Activated T-helper 17 cell treated with anti-CD3 and anti-CD28 coated beads, Interleukin-2, amount 50 U/mL, for 72 hours (primary cell): ENCODE data around the gene EPPIN. TPM values are rescaled to one million over a fixed set of nuclear protein-coding genes. Genes with fewer than 3 reads are reported as not detected.
A peak's percentile ranks its signal among the peaks of the same experiment; 100 is the strongest.

Experiments used
- ATAC-seq: fragments of 150-1000 bp; cut with Tn5 transposase; replicated peaks from 2 replicates; pipeline ENCODE4 v1.10.0; 2021; ENCODE audit warnings: mild to moderate bottlenecking, moderate library complexity
- H3K27ac Mint-ChIP-seq: one replicate; pipeline ENCODE4 v1.8.0; 2022; ENCODE audit warnings: mixed read lengths
- H3K27me3 Mint-ChIP-seq: one replicate; pipeline ENCODE4 v1.8.0; 2022; ENCODE audit warnings: mixed read lengths
- H3K36me3 Mint-ChIP-seq: one replicate; pipeline ENCODE4 v1.8.0; 2022; ENCODE audit warnings: low read depth, mild to moderate bottlenecking, mixed read lengths
- H3K4me1 Mint-ChIP-seq: one replicate; pipeline ENCODE4 v1.8.0; 2022; ENCODE audit warnings: mixed read lengths
- H3K4me3 Mint-ChIP-seq: one replicate; pipeline ENCODE4 v1.8.0; 2022; ENCODE audit warnings: mild to moderate bottlenecking, mixed read lengths
- H3K9me3 Mint-ChIP-seq: one replicate; pipeline ENCODE4 v1.8.0; 2022; ENCODE audit warnings: mixed read lengths
- total RNA-seq, 2 donors: library from RNA; stranded (reverse); gene quantifications; one replicate each; pipeline ENCODE4 v1.2.3, GENCODE V29; 2022

Gene EPPIN
- total RNA-seq, 2 donors from 2014 or later: not detected

DNA sequence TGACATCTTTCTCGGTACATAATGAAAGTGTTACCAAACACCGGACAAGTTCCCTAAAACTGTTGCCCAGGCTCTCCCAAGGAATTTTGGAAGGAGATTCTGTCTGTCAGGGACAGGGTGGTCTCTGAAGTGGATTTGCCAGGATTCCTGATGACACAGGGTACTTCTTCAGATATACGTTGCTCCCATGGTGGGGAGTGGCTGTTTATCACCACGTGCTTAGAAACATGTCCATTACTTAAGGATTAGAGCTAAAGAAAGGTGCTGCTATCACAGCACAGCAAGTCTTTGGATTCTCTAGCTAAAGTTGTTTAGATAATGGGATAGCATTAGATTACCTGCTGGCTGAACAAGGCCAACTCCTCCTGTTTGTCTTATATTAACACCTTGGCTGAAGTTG is 38.1 kb downstream of the EPPIN start:
- H3K9me3 Mint-ChIP-seq: no peaks in the 10 kb centered on the region
- no peak overlapping the region for H3K4me3 Mint-ChIP-seq
- ATAC-seq: no peak
- no peaks in the 10 kb centered on the region for H3K36me3 Mint-ChIP-seq
- peaks cover 40% of the 10 kb centered on the region for H3K27me3 Mint-ChIP-seq
- peaks cover 4% of the 10 kb centered on the region for H3K4me1 Mint-ChIP-seq
- no peak overlapping the region for H3K27ac Mint-ChIP-seq

DNA sequence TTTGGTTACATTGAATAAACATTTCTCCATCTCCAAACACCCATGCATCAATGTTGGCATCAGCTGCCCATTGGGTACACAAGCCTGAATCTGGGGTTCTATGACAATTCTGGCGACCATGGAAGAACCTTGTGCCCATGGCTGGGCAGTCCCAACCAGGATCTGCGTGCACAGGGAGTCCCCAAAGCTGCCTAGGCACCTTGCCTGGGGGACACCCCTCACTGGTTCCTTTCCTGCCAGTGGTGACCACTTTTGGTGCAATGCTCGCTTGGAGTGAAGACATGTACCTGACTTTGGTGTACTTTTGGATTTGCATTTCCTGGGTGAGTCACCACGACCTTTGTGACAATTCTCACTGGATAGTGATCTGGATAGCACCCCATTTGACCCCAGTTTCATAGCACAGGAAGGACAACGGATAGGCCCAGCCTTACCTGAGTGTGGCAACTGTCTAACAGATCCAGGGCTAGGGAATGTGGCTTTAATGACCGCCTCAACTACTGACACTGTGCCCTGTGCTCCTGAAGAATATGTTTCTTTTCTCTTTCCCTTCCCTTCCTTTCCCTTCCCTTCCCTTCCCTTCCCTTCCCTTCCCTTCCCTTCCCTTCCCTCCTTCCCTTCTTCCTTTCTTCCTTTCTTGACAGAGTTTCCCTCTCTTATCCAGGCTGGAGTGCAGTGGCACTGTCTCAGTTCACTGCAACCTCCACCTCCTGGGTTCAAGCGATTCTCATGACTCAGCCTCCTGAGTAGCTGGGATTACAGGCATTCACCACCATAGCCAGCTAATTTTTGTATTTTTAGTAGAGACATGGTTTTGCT is 38.9 kb downstream of the EPPIN start:
- peak; percentile 16 for ATAC-seq
- no peak overlapping the region for H3K27ac Mint-ChIP-seq
- H3K27me3 Mint-ChIP-seq: peaks cover 43% of the 10 kb centered on the region
- H3K4me3 Mint-ChIP-seq: no peak overlapping the region
- peaks cover 4% of the 10 kb centered on the region for H3K4me1 Mint-ChIP-seq
- H3K9me3 Mint-ChIP-seq: no peaks in the 10 kb centered on the region
- H3K36me3 Mint-ChIP-seq: no peaks in the 10 kb centered on the region

DNA sequence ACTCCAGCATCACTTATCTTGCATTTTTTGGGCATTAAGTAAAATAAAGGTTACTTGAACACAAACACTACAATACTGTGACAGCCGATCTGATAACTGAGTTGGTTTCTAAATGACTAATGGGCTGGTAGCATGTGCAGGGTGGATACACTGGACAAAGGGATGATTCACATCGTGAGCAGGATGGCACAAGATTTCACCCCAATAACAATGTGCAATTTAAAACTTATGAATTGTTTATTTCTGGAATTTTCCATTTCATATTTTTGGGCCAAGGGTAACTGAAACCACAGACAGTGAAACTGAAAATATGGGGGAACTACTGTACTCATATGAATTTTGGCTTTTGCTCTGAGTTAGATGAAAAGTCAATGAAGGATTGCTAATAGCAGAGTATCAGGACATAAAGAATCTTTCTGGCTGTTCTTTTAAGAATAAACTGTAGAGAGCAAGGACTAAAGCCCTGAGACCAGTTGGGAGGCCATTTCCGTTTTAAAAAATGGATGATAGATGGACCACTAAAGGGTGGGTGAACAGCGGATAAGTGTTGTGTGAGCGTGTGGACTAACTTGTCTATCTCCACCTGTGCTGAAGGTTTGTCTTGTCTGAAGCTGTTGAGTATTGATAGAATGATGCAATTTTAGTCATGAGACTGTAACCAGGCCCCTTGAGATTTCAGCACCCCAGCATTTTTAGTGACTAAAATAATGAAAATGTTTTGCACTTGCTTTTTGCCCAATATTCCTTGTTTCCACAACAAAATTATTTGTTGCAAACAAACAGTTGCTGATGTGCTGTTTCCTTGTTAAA is 40.0 kb downstream of the EPPIN start:
- Mint-ChIP-seq H3K4me3 (no peak overlapping the region), H3K4me1 (peaks cover 4% of the 10 kb centered on the region), H3K27me3 (peaks cover 41% of the 10 kb centered on the region), H3K9me3 (no peaks in the 10 kb centered on the region), H3K36me3 (no peaks in the 10 kb centered on the region), H3K27ac (no peak overlapping the region)
- ATAC-seq: peak; percentile 74

DNA sequence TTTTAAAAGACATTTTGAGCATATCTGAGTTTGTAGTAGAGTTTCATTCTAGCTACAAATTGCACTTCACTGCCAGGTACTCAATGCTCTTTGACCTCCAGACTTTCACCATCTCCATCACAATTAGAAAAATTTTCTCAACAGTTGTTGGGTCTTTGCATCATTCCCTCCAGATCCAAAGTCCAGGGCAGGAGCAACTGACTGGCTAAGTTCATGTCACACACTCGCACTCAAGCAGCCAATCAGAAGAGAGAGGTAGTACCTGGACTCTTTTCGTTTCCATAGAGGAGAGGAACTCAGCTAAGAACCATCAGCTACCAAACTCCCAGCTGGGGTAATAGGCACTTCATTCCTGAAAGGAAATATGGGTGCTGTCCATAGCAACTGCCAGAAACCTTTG is 40.8 kb downstream of the EPPIN start:
- no peaks in the 10 kb centered on the region for H3K36me3 Mint-ChIP-seq
- peaks cover 42% of the 10 kb centered on the region for H3K27me3 Mint-ChIP-seq
- no peaks in the 10 kb centered on the region for H3K9me3 Mint-ChIP-seq
- peaks cover 4% of the 10 kb centered on the region for H3K4me1 Mint-ChIP-seq
- H3K27ac Mint-ChIP-seq: no peak overlapping the region
- H3K4me3 Mint-ChIP-seq: no peak overlapping the region
- no peak for ATAC-seq

DNA sequence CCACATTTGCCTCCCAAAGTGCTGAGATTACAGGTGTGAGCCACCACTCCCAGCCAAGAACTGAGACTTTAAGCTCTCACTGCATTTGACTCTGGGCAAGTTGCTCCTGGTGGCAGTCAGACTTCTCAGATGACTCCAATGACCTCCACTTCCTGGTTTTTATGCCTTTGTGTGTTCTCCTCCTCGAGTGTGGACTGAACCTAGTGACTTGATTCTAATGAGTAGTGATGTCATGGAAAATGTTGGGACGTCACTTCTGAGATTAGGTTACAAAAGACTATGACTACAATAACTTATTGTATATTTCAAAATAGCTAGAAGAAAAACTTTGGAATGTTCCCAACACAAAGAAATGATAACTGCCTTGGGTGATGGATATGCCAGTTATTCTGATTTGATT is 43.8 kb downstream of the EPPIN start:
- peaks cover 40% of the 10 kb centered on the region for H3K27me3 Mint-ChIP-seq
- H3K9me3 Mint-ChIP-seq: no peaks in the 10 kb centered on the region
- no peak overlapping the region for H3K4me3 Mint-ChIP-seq
- H3K27ac Mint-ChIP-seq: no peak overlapping the region
- no peak for ATAC-seq
- H3K4me1 Mint-ChIP-seq: peaks cover 4% of the 10 kb centered on the region
- no peaks in the 10 kb centered on the region for H3K36me3 Mint-ChIP-seq

DNA sequence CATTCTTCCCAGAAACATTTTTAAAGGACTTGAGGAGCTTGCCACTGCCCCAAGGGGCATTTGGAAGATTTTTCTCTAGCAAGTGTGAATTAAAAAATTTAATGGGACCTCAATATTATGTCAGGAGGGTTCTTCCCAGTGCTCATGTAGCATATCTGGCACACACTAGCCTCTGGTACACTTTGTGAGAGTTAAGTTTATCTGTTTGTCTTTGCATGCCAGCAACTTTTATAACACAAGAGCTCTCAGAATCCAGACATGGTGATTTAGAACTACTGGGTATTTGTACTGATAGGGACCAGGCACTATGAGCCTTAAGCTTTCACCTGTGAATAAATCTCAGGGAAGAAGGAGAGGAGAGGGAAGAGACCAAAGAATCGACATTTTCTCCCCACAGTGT is 44.6 kb downstream of the EPPIN start:
- H3K9me3 Mint-ChIP-seq: no peaks in the 10 kb centered on the region
- no peaks in the 10 kb centered on the region for H3K36me3 Mint-ChIP-seq
- H3K27me3 Mint-ChIP-seq: peaks cover 35% of the 10 kb centered on the region
- ATAC-seq: no peak
- no peak overlapping the region for H3K27ac Mint-ChIP-seq
- peaks cover 4% of the 10 kb centered on the region for H3K4me1 Mint-ChIP-seq
- no peak overlapping the region for H3K4me3 Mint-ChIP-seq

DNA sequence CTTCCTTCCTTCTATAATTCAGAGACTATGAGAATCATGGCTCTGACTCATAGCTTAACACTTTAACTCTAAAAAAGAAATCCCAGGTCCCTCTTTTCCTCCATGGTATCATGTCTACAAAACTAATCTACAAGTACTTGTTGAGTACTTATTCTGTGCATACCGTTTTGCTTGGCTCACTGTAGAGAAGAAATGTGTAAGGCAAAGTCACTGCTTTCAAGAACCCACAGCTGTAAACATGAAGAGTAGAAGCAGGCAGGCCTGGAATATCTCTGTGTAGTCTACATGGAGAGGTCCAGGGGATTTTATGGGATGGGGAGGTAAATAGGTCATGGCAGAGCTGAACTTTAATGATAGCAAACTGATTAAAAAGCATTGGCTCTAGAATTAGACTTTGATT is 45.6 kb downstream of the EPPIN start:
- Mint-ChIP-seq H3K9me3 (no peaks in the 10 kb centered on the region), H3K27me3 (peaks cover 35% of the 10 kb centered on the region), H3K36me3 (no peaks in the 10 kb centered on the region), H3K4me3 (no peak overlapping the region), H3K27ac (no peak overlapping the region), H3K4me1 (no peaks in the 10 kb centered on the region)
- no peak for ATAC-seq

DNA sequence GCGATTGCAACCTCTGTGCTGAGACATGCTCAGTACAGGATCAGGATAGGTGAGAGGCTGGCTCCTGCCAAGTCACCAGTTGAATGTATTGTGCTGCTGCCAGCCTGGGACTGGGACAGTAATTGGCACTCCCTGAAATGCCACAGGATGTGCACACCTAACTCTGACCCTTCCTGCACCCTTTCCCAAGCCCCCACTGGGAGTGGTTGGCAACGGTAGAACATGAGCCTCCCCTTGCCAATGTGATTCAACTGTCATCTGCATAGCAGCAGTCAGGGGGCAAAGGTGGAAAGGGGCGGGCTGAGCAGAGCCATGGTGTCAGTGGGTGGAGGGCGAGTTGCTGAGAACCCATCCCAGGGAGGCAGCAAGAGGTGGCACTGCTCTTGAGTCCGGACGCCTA is 47.2 kb downstream of the EPPIN start:
- Mint-ChIP-seq H3K27ac (no peak overlapping the region), H3K9me3 (no peaks in the 10 kb centered on the region), H3K4me3 (no peak overlapping the region), H3K36me3 (no peaks in the 10 kb centered on the region), H3K27me3 (peaks cover 31% of the 10 kb centered on the region), H3K4me1 (no peaks in the 10 kb centered on the region)
- no peak for ATAC-seq

DNA sequence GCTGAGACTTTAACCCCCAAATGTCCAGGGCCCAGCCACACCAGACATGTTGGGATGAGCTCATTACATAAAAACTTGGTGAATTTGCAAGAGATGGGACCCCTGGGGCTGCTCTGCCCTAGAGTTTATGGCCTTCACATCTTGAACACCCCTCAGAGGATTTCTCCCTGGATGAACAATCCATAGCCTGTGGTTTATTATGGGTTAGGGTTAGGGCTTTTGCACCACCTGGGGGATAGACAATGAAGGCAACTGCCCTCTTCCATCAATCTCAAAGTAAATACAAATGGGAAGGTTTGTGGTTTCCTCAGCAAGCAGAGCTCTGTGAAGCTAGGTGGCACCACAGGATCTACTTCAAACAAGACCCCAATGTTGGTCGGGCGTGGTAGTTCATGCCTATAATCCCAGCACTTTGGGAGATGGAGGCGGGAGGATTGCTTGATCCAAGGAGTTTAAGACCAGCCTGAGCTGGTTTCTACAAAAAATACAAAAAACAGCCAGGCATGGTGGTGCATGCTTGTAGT is 49.2 kb downstream of the EPPIN start:
- no peaks in the 10 kb centered on the region for H3K9me3 Mint-ChIP-seq
- no peaks in the 10 kb centered on the region for H3K4me1 Mint-ChIP-seq
- no peak for ATAC-seq
- no peak overlapping the region for H3K27ac Mint-ChIP-seq
- H3K4me3 Mint-ChIP-seq: no peak overlapping the region
- peaks cover 27% of the 10 kb centered on the region for H3K27me3 Mint-ChIP-seq
- no peaks in the 10 kb centered on the region for H3K36me3 Mint-ChIP-seq

DNA sequence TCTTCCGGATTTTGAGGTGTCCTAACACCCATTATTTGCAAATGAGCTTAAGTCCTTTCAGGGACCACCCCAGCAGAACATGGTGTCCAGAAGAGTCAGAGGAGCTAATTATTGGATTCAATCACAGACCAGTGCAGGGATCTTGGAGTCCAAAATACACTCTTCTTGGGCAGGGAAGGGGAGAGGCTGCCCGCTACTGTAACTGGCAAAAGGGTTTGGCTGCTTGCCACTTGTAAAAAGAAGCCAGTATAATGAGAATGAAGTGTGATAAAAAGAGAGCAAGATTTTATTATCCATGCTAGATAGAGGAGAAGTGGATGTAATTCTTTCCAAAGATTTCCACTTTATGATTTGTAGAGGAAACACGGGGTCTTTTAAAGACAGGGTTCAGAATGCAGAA is 51.0 kb downstream of the EPPIN start:
- H3K4me3 Mint-ChIP-seq: no peak overlapping the region

DNA sequence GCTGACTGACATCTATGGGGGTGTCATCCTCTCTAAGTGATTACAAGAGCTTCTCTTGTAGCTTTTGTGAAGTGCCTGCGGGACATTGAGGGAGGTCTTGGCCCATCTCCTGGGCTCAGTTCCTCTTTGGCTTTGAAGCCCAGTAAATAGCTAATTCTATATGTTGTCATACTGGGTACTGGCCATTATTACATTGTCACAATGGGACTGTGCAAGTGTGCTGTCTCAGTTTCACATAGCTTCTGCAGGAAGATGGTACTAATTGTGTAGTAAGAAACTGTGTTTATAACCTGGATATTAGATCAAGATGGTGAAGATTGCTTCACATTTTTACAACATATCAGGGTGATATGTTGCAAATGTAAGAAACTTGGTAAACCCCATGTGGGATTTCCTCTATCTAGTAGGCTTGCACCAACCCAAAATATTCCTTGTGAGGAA is 51.7 kb downstream of the EPPIN start:
- H3K4me3 Mint-ChIP-seq: no peak overlapping the region
- ATAC-seq: no peak
- H3K9me3 Mint-ChIP-seq: no peaks in the 10 kb centered on the region
- H3K27me3 Mint-ChIP-seq: peaks cover 32% of the 10 kb centered on the region
- H3K4me1 Mint-ChIP-seq: no peaks in the 10 kb centered on the region
- H3K36me3 Mint-ChIP-seq: no peaks in the 10 kb centered on the region
- no peak overlapping the region for H3K27ac Mint-ChIP-seq

More for the DNA sequence above, 51.0 kb downstream of the EPPIN start:
- no peaks in the 10 kb centered on the region for H3K36me3 Mint-ChIP-seq
- H3K4me1 Mint-ChIP-seq: no peaks in the 10 kb centered on the region
- no peak for ATAC-seq
- no peak overlapping the region for H3K27ac Mint-ChIP-seq
- H3K27me3 Mint-ChIP-seq: peaks cover 31% of the 10 kb centered on the region
- no peaks in the 10 kb centered on the region for H3K9me3 Mint-ChIP-seq

Other genes starting within 250 kb of the EPPIN start
- gene RBPJL, start 240.6 kb downstream of the EPPIN start, total RNA-seq: not detected
- under 1 TPM; 0.11 to 0.66 TPM for gene MATN4, start 239.1 kb downstream of the EPPIN start, total RNA-seq
- gene SDC4, start 199.0 kb downstream of the EPPIN start, total RNA-seq: 10 to 100 TPM; 21.6 to 62.6 TPM
- 10 to 100 TPM; 29.9 to 32.9 TPM for gene SYS1, start 184.2 kb downstream of the EPPIN start, total RNA-seq
- under 1 TPM; 0.11 to 0.50 TPM for gene TP53TG5, start 169.1 kb downstream of the EPPIN start, total RNA-seq
- 10 to 100 TPM in 1 of 2 donors, 1 to 10 TPM in 1; 4.6 to 12.5 TPM for gene DBNDD2, start 139.1 kb downstream of the EPPIN start, total RNA-seq
- gene PIGT, start 131.3 kb downstream of the EPPIN start, total RNA-seq: 10 to 100 TPM; 34.4 to 67.9 TPM
- gene WFDC2, start 77.6 kb downstream of the EPPIN start, total RNA-seq: 1 to 10 TPM in 1 of 2 donors, not detected in 1; 3.5 TPM
- gene SPINT3, start 31.8 kb downstream of the EPPIN start, total RNA-seq: not detected
- gene WFDC6, start 7.9 kb downstream of the EPPIN start, total RNA-seq: not detected
- gene WFDC8, start 31.9 kb upstream of the EPPIN start, total RNA-seq: not detected
- not detected for gene WFDC10A, start 82.3 kb upstream of the EPPIN start, total RNA-seq
- gene WFDC9, start 83.9 kb upstream of the EPPIN start, total RNA-seq: not detected
- gene WFDC11, start 122.8 kb upstream of the EPPIN start, total RNA-seq: not detected
- gene WFDC13, start 154.6 kb upstream of the EPPIN start, total RNA-seq: not detected
- gene WFDC10B, start 157.6 kb upstream of the EPPIN start, total RNA-seq: not detected
- gene SPINT4, start 174.9 kb upstream of the EPPIN start, total RNA-seq: not detected
- not detected for gene WFDC3, start 244.5 kb upstream of the EPPIN start, total RNA-seq
- 10 to 100 TPM; 13.0 to 26.2 TPM for gene DNTTIP1, start 244.6 kb upstream of the EPPIN start, total RNA-seq